Astrocyte (in vitro differentiated cells and primary cell): ENCODE data around the gene POU2F3. TPM values are rescaled to one million over a fixed set of nuclear protein-coding genes. Genes with fewer than 3 reads are reported as not detected.

Experiments
- DNase-seq: peaks from one replicate; pipeline ENCODE4 v3.0.0-alpha.2; 2010; ENCODE audit warnings: low read depth
- FAIRE-seq: peaks from 2 replicates; lab custom pipeline; 2011; peaks lifted over from hg19 to GRCh38; lab: Jason Lieb, UNC
- H2AFZ ChIP-seq: 2 replicates; pipeline ENCODE4 v1.6.0; 2012; ENCODE audit warnings: low read depth, low read length, inconsistent platforms
- H3K27ac ChIP-seq: 2 replicates; pipeline ENCODE4 v1.5.1; 2011; ENCODE audit warnings: low read depth, low read length, inconsistent platforms
- H3K27me3 ChIP-seq: 2 replicates; pipeline ENCODE4 v1.6.0; 2011; ENCODE audit warnings: low read length, inconsistent platforms; ENCODE audit not compliant: insufficient read depth
- H3K36me3 ChIP-seq: 2 replicates; pipeline ENCODE4 v1.5.1; 2011; ENCODE audit warnings: low read length, inconsistent platforms; ENCODE audit not compliant: insufficient read depth
- H3K4me1 ChIP-seq: 2 replicates; pipeline ENCODE4 v1.5.1; 2011; ENCODE audit warnings: low read length, inconsistent platforms; ENCODE audit not compliant: insufficient read depth
- H3K4me2 ChIP-seq: 2 replicates; pipeline ENCODE4 v1.6.0; 2012; ENCODE audit warnings: low read length, inconsistent platforms
- H3K4me3 ChIP-seq: 2 replicates; pipeline ENCODE4 v1.5.1; 2011; ENCODE audit warnings: low read depth, mild to moderate bottlenecking, low read length, inconsistent platforms; ENCODE audit not compliant: insufficient read depth
- H3K79me2 ChIP-seq: 2 replicates; pipeline ENCODE4 v1.6.0; 2012; ENCODE audit warnings: mild to moderate bottlenecking, low read length, inconsistent platforms; ENCODE audit not compliant: insufficient read depth
- H3K9ac ChIP-seq: 2 replicates; pipeline ENCODE4 v1.6.0; 2012; ENCODE audit warnings: mild to moderate bottlenecking, low read length, inconsistent platforms
- H3K9me3 ChIP-seq: 2 replicates; pipeline ENCODE4 v1.5.1; 2012; ENCODE audit warnings: low read depth, mild to moderate bottlenecking, low read length, inconsistent platforms; ENCODE audit not compliant: insufficient read depth
- H4K20me1 ChIP-seq: 2 replicates; pipeline ENCODE4 v1.6.0; 2012; ENCODE audit warnings: low read length, inconsistent platforms; ENCODE audit not compliant: insufficient read depth
- H3K27ac Mint-ChIP-seq: one replicate; pipeline ENCODE4 v1.8.0; 2021; ENCODE audit warnings: mild to moderate bottlenecking, mixed read lengths; ENCODE audit not compliant: unreplicated experiment
- H3K27me3 Mint-ChIP-seq: one replicate; pipeline ENCODE4 v1.8.0; 2021; ENCODE audit warnings: low read depth, mixed read lengths; ENCODE audit not compliant: unreplicated experiment
- H3K36me3 Mint-ChIP-seq: one replicate; pipeline ENCODE4 v1.8.0; 2021; ENCODE audit warnings: low read depth, mixed read lengths; ENCODE audit not compliant: unreplicated experiment
- H3K4me1 Mint-ChIP-seq: one replicate; pipeline ENCODE4 v1.8.0; 2021; ENCODE audit warnings: low read depth, mixed read lengths; ENCODE audit not compliant: unreplicated experiment
- H3K4me3 Mint-ChIP-seq: one replicate; pipeline ENCODE4 v1.8.0; 2021; ENCODE audit warnings: mild to moderate bottlenecking, moderate library complexity, mixed read lengths; ENCODE audit not compliant: unreplicated experiment
- H3K9me3 Mint-ChIP-seq: one replicate; pipeline ENCODE4 v1.8.0; 2021; ENCODE audit warnings: mild to moderate bottlenecking, mixed read lengths; ENCODE audit not compliant: unreplicated experiment
- EZH2 ChIP-seq: IDR thresholded peaks from 2 replicates; pipeline ENCODE4 v1.6.1; 2012; ENCODE audit warnings: mild to moderate bottlenecking, low read length, inconsistent platforms; ENCODE audit not compliant: insufficient read depth
- total RNA-seq: library from RNA; stranded (reverse); gene quantifications from 2 replicates; pipeline ENCODE4 v1.2.1, GENCODE V29; 2021
- TF ChIP-seq, protein P1 (sequence below): IDR thresholded peaks from 2 replicates; pipeline ENCODE4 v1.5.1; 2011; ENCODE audit warnings: low read depth, mild to moderate bottlenecking, inconsistent platforms, low read length, moderate library complexity; ENCODE audit not compliant: insufficient read depth

POU2F3 gene
- total RNA-seq, 1 donor from 2014 or later, result 0.20 TPM

DNA sequence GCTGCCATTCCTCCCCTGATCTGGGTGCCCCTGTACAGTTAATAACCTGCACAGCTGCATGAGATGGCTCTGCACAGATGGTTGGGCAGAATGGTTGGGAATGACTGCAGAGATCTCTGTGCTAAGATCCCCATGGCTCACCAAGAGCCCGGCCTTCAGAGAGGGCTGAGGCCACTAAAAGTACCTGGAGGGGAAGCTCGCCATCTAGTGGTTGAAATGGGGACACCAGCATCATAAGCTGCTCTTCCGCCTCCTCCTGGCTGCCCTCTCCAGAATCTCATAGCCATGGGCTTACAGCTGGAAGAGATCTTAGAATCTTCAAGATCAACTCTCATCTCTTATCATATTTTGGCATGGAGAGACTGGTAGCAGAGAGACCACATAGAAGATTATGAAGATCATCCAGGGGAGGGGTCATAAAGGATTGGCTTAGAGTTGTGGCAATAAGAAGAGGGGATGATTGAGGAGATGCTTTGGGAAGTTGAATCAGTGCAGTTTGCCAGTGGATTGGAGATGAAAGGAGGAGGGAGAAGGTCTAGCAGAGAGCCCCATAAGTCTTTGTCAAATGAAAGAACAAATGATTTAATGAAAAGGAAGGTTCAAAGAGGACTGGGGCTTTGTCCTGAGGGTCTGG, 63.2 kb downstream of the POU2F3 start:
- TF ChIP-seq, protein P1, sequence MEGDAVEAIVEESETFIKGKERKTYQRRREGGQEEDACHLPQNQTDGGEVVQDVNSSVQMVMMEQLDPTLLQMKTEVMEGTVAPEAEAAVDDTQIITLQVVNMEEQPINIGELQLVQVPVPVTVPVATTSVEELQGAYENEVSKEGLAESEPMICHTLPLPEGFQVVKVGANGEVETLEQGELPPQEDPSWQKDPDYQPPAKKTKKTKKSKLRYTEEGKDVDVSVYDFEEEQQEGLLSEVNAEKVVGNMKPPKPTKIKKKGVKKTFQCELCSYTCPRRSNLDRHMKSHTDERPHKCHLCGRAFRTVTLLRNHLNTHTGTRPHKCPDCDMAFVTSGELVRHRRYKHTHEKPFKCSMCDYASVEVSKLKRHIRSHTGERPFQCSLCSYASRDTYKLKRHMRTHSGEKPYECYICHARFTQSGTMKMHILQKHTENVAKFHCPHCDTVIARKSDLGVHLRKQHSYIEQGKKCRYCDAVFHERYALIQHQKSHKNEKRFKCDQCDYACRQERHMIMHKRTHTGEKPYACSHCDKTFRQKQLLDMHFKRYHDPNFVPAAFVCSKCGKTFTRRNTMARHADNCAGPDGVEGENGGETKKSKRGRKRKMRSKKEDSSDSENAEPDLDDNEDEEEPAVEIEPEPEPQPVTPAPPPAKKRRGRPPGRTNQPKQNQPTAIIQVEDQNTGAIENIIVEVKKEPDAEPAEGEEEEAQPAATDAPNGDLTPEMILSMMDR, result peak; percentile 97
- TF ChIP-seq EZH2, result no peak
- Histone ChIP-seq H2AFZ (no peak overlapping the region), H4K20me1 (no peaks in the 10 kb centered on the region), H3K79me2 (no peaks in the 10 kb centered on the region), H3K27ac (no peak overlapping the region), H3K27me3 (peaks cover 11% of the 10 kb centered on the region), H3K9me3 (no peaks in the 10 kb centered on the region), H3K4me3 (no peak overlapping the region), H3K9ac (no peak overlapping the region), H3K36me3 (no peaks in the 10 kb centered on the region), H3K4me2 (no peak overlapping the region), H3K4me1 (peaks cover 24% of the 10 kb centered on the region)
- Mint-ChIP-seq H3K9me3 (no peaks in the 10 kb centered on the region), H3K4me3 (no peak overlapping the region), H3K27ac (peak overlapping the region; percentile 31), H3K27me3 (peaks cover 40% of the 10 kb centered on the region), H3K4me1 (peaks cover 25% of the 10 kb centered on the region), H3K36me3 (no peaks in the 10 kb centered on the region)
- DNase-seq (peak; percentile 38), FAIRE-seq (peak; percentile 32)

DNA sequence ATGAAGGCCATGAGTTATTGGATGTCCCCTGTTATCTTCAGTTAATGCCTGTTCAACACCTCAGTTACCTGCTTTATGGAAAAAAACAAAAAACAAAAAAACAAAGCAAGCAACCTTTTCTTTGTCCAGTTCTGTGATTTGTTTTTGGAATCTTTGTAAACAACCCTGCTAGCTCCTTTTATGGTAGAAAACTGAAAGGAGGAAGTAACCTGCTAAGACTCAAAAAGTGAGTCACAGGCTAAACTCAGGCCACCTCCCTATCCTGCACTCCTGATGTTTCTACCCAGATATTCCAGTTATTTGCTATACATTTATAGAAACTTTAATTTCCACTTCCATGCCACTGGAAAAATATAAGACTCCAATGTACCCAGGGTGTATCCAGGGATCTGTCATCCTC, 64.6 kb downstream of the POU2F3 start:
- Mint-ChIP-seq H3K4me3 (no peak overlapping the region), H3K27me3 (peaks cover 28% of the 10 kb centered on the region), H3K27ac (no peak overlapping the region), H3K9me3 (no peaks in the 10 kb centered on the region), H3K36me3 (no peaks in the 10 kb centered on the region), H3K4me1 (peaks cover 25% of the 10 kb centered on the region)
- no peaks in the 10 kb centered on the region for H3K79me2 ChIP-seq
- H3K9ac ChIP-seq, result no peak overlapping the region
- peak; percentile 33 for DNase-seq
- peak; percentile 47 for FAIRE-seq
- no peaks in the 10 kb centered on the region for H3K36me3 ChIP-seq
- H3K27ac ChIP-seq, result no peak overlapping the region
- H3K4me3 ChIP-seq, result no peak overlapping the region
- peaks cover 4% of the 10 kb centered on the region for H3K27me3 ChIP-seq
- H3K9me3 ChIP-seq, result no peaks in the 10 kb centered on the region
- H3K4me2 ChIP-seq, result no peak overlapping the region
- no peak overlapping the region for H2AFZ ChIP-seq
- TF ChIP-seq, protein P1, result no peak
- TF ChIP-seq EZH2, result no peak
- peaks cover 24% of the 10 kb centered on the region for H3K4me1 ChIP-seq
- no peaks in the 10 kb centered on the region for H4K20me1 ChIP-seq

DNA sequence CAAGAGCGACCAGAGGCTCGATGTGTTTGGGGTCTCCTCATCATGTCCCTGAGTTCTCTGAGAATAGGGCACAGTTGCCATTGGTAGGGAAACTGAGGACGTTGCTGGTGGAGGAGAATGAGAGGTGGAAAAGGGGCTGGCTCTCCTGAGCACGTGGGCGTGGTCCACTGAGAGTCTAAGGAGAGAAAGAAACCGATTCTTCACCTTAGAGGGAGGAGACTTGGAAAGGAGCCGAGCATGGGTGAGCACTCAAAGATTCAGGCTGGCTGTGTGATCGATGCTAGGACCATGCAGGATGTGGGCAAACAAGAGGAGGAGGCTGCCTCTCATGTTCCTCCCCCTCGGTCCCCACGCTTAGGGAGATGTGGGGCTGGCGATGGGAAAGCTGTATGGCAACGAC, 65.3 kb downstream of the POU2F3 start:
- Mint-ChIP-seq H3K4me3 (no peak overlapping the region), H3K27ac (no peak overlapping the region), H3K27me3 (peaks cover 22% of the 10 kb centered on the region), H3K4me1 (peaks cover 25% of the 10 kb centered on the region), H3K36me3 (no peaks in the 10 kb centered on the region), H3K9me3 (no peaks in the 10 kb centered on the region)
- Histone ChIP-seq H3K9ac (no peak overlapping the region), H2AFZ (peak overlapping the region; percentile 33), H3K9me3 (no peaks in the 10 kb centered on the region), H4K20me1 (no peaks in the 10 kb centered on the region), H3K4me2 (no peak overlapping the region), H3K27me3 (peaks cover 4% of the 10 kb centered on the region), H3K36me3 (no peaks in the 10 kb centered on the region), H3K79me2 (no peaks in the 10 kb centered on the region), H3K27ac (no peak overlapping the region), H3K4me1 (peaks cover 24% of the 10 kb centered on the region), H3K4me3 (no peak overlapping the region)
- FAIRE-seq (no peak), DNase-seq (no peak)
- TF ChIP-seq, protein P1, result no peak
- no peak for TF ChIP-seq EZH2
